ENCODE data around the gene GAB3. TPM values are rescaled to one million over a fixed set of nuclear protein-coding genes. Genes with fewer than 3 reads are reported as not detected.

Gene GAB3
- polyA plus RNA-seq, 1 donor (not counting 4 experiments of a cell fraction or from before 2014, with no cell fraction given): 0.18 TPM

- dilution Hi-C loops (cut with MboI; ENCODE audit: extremely low pct_ligation_motif_present, low sequenced_read_pairs): no loop called here
- H3K4me3 ChIP-seq (ENCODE audit: control insufficient read depth in 2 of 3, extremely low read depth in 1 of 3, insufficient read depth in 2 of 3, low read depth in 1 of 3, low read length in 3 of 3): no peak overlapping the region
- H3K9ac ChIP-seq (ENCODE audit: control insufficient read depth, extremely low read depth, insufficient read depth, low read length): no peak overlapping the region
- H4K20me1 ChIP-seq (ENCODE audit: control insufficient read depth, extremely low read depth, insufficient read depth, low read length): no peaks in the 10 kb centered on the region
- FAIRE-seq (no peak), DNase-seq (ENCODE audit: low read depth, low spot score) (no peak)
- H3K4me2 ChIP-seq (ENCODE audit: control insufficient read depth, extremely low read depth, insufficient read depth, low read depth, low read length): no peak overlapping the region
- H3K9me3 ChIP-seq (ENCODE audit: control insufficient read depth, low read depth, low read length): peaks cover 3% of the 10 kb centered on the region
- H3K27ac ChIP-seq (ENCODE audit: control insufficient read depth, insufficient read depth, low read length): no peak overlapping the region
- TF ChIP-seq EZH2 (IDR thresholded peaks at IDR 0.05; ENCODE audit: low read length): no peak
- TF ChIP-seq CTCF (optimal IDR thresholded peaks at IDR 0.05 in 1 of 3, IDR thresholded peaks at IDR 0.05 in 1 of 3, conservative IDR thresholded peaks at IDR 0.05 in 1 of 3; ENCODE audit: extremely low read depth in 1 of 3, insufficient read depth in 2 of 3, low read length in 3 of 3): no peak
- H3K4me1 ChIP-seq (ENCODE audit: control insufficient read depth, extremely low read depth, insufficient read depth, low read length): no peaks in the 10 kb centered on the region
- H2AFZ ChIP-seq (ENCODE audit: control insufficient read depth, low read length): no peak overlapping the region
- no peaks in the 10 kb centered on the region for H3K27me3 ChIP-seq (ENCODE audit: control insufficient read depth, extremely low read depth, insufficient read depth, low read length)
- no peaks in the 10 kb centered on the region for H3K79me2 ChIP-seq (ENCODE audit: control insufficient read depth, insufficient read depth, low read length)
- H3K9me1 ChIP-seq (ENCODE audit: control insufficient read depth, extremely low read depth, insufficient read depth, low read length): no peaks in the 10 kb centered on the region
- H3K36me3 ChIP-seq (ENCODE audit: control insufficient read depth in 2 of 2, extremely low read depth in 1 of 2, insufficient read depth in 2 of 2, low read length in 2 of 2): no peaks in the 10 kb centered on the region
These were observed 30.8 kb downstream of the GAB3 start for GRCh38 chrX:154720067-154720466.

- no peak for TF ChIP-seq EZH2 (IDR thresholded peaks at IDR 0.05; ENCODE audit: low read length)
- TF ChIP-seq CTCF (optimal IDR thresholded peaks at IDR 0.05 in 1 of 3, IDR thresholded peaks at IDR 0.05 in 1 of 3, conservative IDR thresholded peaks at IDR 0.05 in 1 of 3; ENCODE audit: extremely low read depth in 1 of 3, insufficient read depth in 2 of 3, low read length in 3 of 3): no peak
- H4K20me1 ChIP-seq (ENCODE audit: control insufficient read depth, extremely low read depth, insufficient read depth, low read length): no peaks in the 10 kb centered on the region
- dilution Hi-C loops (cut with MboI; ENCODE audit: extremely low pct_ligation_motif_present, low sequenced_read_pairs): no loop called here
- H3K27me3 ChIP-seq (ENCODE audit: control insufficient read depth, extremely low read depth, insufficient read depth, low read length): no peaks in the 10 kb centered on the region
- H3K79me2 ChIP-seq (ENCODE audit: control insufficient read depth, insufficient read depth, low read length): no peaks in the 10 kb centered on the region
- H3K36me3 ChIP-seq (ENCODE audit: control insufficient read depth in 2 of 2, extremely low read depth in 1 of 2, insufficient read depth in 2 of 2, low read length in 2 of 2): no peaks in the 10 kb centered on the region
- FAIRE-seq (no peak), DNase-seq (ENCODE audit: low read depth, low spot score) (no peak)
- no peaks in the 10 kb centered on the region for H3K9me1 ChIP-seq (ENCODE audit: control insufficient read depth, extremely low read depth, insufficient read depth, low read length)
- peaks cover 3% of the 10 kb centered on the region for H3K9me3 ChIP-seq (ENCODE audit: control insufficient read depth, low read depth, low read length)
- no peak overlapping the region for H2AFZ ChIP-seq (ENCODE audit: control insufficient read depth, low read length)
- no peaks in the 10 kb centered on the region for H3K4me1 ChIP-seq (ENCODE audit: control insufficient read depth, extremely low read depth, insufficient read depth, low read length)
- H3K4me3 ChIP-seq (ENCODE audit: control insufficient read depth in 2 of 3, extremely low read depth in 1 of 3, insufficient read depth in 2 of 3, low read depth in 1 of 3, low read length in 3 of 3): no peak overlapping the region
- no peak overlapping the region for H3K9ac ChIP-seq (ENCODE audit: control insufficient read depth, extremely low read depth, insufficient read depth, low read length)
- no peak overlapping the region for H3K4me2 ChIP-seq (ENCODE audit: control insufficient read depth, extremely low read depth, insufficient read depth, low read depth, low read length)
- H3K27ac ChIP-seq (ENCODE audit: control insufficient read depth, insufficient read depth, low read length): no peak overlapping the region
These were observed 31.7 kb downstream of the GAB3 start for GRCh38 chrX:154719132-154719675.

Measured in keratinocyte (primary cell).